Choroid plexus epithelial cell (primary cell): ENCODE measurements around the gene TMX3.

Source experiments
- DNase-seq: peaks from one replicate; pipeline ENCODE4 v3.0.0-alpha.2; 2010; ENCODE audit warnings: low read depth
- H3K4me3 ChIP-seq: 2 replicates; pipeline ENCODE4 v1.5.1; 2011; ENCODE audit warnings: low read depth, mild to moderate bottlenecking, control low read depth, low read length, moderate library complexity
- CTCF ChIP-seq: conservative IDR thresholded peaks from 2 replicates; pipeline ENCODE4 v1.5.1; 2011; ENCODE audit warnings: low read depth, mild to moderate bottlenecking, control low read depth, inconsistent platforms, low read length, moderate library complexity

The TMX3 gene

GRCh38 chr18:68667121-68667520 lies 47.8 kb downstream of the TMX3 start:
- peak; percentile 19 for DNase-seq
- H3K4me3 ChIP-seq = no peak overlapping the region
- TF ChIP-seq CTCF = no peak

DNA sequence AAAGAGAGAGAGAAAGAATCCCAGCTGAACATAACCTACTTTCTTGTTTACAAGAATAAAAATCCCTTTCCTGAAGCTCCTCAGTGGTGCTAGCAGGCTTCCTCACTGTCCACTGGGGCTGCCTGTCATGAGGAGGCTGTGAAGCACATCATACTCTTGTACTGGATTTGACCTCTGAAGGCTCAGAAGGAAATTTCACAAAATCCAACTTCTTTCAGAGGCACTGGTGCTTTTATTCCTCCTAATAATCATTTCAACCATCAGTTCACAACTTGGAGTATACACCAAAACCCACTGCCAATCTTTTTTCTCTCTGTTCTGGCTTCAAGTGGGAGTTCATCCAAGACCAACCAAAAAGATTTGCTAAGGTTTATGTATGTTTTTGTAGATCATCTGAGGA lies 48.5 kb downstream of the TMX3 start:
- H3K4me3 ChIP-seq = no peak overlapping the region
- DNase-seq = peak; percentile 22
- no peak for TF ChIP-seq CTCF

DNA sequence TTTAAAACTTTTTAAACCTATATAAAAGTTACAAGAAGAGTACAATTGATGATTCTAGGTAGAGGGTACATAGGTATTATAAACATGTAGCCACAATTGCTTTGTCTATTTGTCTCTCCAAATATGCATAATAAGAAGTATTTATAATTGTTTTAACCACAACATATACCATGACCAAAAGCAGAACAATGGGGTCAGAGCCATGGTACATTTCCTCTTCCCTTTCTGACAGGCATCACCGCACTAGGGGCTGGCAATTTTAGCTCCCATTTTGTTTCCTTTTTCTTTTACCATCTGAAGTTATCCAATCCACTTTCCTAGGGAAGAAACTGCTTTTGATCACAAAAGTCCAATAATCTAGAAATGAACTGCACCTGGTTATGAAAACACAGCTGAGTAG lies 49.3 kb downstream of the TMX3 start:
- DNase-seq = no peak
- no peak for TF ChIP-seq CTCF
- H3K4me3 ChIP-seq = no peak overlapping the region

DNA sequence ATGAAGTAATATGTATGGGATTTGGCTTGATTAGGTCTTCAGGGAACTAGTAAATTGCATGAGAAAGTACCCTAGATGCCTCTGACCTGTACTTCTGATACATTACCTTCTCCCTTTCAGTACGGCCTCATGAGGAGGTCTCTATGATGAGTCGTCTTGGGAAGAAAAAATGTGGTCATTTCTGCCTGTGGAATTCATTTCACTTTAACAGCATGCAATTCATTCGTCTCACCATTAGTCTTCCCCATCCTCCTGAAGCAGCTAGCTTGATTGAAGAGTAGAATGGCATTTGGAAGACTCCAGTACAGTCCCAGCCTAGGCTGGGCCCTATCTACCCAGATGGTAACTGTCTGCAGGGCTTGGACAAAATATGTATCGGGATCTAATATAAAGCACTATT lies 52.2 kb downstream of the TMX3 start:
- H3K4me3 ChIP-seq = no peak overlapping the region
- peak; percentile 66 for DNase-seq
- peak; percentile 44 for TF ChIP-seq CTCF

GRCh38 chr18:68660354-68661183 lies 54.3 kb downstream of the TMX3 start:
- DNase-seq = peak; percentile 79
- TF ChIP-seq CTCF = peak; percentile 52
- H3K4me3 ChIP-seq = no peak overlapping the region

DNA sequence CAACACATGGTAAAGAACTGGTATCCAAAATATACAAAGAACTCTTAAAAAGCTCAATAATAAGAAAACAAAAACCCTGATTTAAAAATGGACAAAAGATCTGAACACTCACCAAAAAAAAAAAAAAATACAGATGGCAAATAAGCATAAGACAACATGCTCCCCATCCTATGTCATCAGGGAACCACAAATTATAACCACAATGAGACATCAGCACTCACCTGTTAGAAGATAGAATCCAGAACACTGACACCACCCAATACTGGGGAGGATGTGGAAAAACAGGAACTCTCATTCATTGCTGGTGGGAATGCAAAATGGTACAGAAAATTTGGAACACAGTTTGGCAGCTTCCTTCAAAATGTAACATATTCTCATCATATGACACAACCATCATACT lies 66.7 kb downstream of the TMX3 start:
- no peak for TF ChIP-seq CTCF
- H3K4me3 ChIP-seq = no peak overlapping the region
- no peak for DNase-seq

- TF ChIP-seq CTCF = no peak
- no peak for DNase-seq
Measured at GRCh38 chr18:68642003-68642402, 72.9 kb downstream of the TMX3 start.

More at GRCh38 chr18:68642003-68642402, 72.9 kb downstream of the TMX3 start:
- no peak overlapping the region for H3K4me3 ChIP-seq
